ENCODE measurements around the gene OXGR1. TPM values are rescaled to one million over a fixed set of nuclear protein-coding genes. Genes with fewer than 3 reads are reported as not detected.
A peak's percentile ranks its signal among the peaks of the same experiment; 100 is the strongest.

The OXGR1 gene
- total and polyA plus RNA-seq, 7 donors = 0.03 to 0.06 (median 0.05) TPM; not detected in 4

DNA sequence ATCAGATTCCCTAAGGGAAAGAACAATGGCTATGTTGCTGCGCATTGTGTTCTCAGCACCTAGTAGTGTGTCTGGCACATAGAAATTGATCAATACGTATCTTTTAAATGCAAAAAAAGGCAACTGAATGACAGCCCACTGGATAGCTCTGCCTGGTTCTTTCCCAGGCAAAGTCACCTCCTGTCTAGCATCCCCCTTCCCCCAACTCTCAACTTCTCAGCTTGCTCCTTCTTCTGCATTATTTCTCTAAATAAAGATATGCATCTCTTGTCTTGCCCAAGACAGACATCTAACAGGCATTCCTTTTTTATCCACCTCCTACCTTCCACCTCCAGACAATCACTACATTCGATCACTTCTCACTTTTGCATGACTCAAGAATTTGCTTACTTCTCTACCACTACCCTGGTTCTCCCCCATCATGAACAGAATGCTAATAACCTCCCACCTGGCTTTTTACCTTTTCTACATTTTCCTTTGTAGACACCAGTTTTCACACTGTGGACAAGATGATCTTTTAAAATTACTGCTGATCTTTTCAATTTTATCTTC lies 26.5 kb upstream of the OXGR1 start:
- DNase-seq = no peak
- Histone ChIP-seq H3K27me3 (ENCODE audit: insufficient read depth in 3 of 3, low read length in 2 of 3) (no peaks in the 10 kb centered on the region), H3K4me3 (no peak overlapping the region), H3K4me1 (no peaks in the 10 kb centered on the region), H3K27ac (no peak overlapping the region), H3K36me3 (ENCODE audit: insufficient read depth in 1 of 2, low read depth in 1 of 2) (no peaks in the 10 kb centered on the region), H3K9me3 (no peaks in the 10 kb centered on the region)
- TF ChIP-seq, protein P1, sequence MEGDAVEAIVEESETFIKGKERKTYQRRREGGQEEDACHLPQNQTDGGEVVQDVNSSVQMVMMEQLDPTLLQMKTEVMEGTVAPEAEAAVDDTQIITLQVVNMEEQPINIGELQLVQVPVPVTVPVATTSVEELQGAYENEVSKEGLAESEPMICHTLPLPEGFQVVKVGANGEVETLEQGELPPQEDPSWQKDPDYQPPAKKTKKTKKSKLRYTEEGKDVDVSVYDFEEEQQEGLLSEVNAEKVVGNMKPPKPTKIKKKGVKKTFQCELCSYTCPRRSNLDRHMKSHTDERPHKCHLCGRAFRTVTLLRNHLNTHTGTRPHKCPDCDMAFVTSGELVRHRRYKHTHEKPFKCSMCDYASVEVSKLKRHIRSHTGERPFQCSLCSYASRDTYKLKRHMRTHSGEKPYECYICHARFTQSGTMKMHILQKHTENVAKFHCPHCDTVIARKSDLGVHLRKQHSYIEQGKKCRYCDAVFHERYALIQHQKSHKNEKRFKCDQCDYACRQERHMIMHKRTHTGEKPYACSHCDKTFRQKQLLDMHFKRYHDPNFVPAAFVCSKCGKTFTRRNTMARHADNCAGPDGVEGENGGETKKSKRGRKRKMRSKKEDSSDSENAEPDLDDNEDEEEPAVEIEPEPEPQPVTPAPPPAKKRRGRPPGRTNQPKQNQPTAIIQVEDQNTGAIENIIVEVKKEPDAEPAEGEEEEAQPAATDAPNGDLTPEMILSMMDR (IDR thresholded peaks at IDR 0.05) = no peak
- WGBS, 3 donors = 85 to 91% (median 86%) methylated on average over 3 of the region's 3 CpGs
- ATAC-seq = no peak
- intact Hi-C loops (cut with DNase I) = loop anchor here in 1 of 2 donors (5.0 kb wide), 1 partner anchor 342 kb away; no protein-coding TSS in a partner anchor

DNA sequence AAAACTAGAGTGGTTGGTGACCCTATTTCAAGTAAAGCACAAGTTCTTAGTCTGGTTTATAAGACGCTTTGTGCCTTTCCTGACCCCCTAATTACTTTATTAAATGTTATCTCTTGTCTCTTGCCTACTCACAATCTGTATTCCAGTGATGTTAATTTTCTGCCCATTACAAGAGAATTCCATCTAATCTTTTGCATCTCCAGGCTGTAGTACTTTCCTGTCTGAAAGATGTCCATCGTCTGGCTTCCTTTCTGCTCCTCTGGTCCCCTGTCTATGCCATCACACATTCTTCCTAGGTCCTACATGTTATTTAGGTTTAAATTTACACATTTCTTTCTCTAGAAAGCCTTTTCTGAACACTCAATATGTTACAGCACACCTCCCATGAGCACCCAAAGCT lies 25.9 kb upstream of the OXGR1 start:
- DNase-seq = no peak
- WGBS, 3 donors = 75 to 88% (median 80%) methylated on average over 2 of the region's 2 CpGs
- TF ChIP-seq, protein P1 (IDR thresholded peaks at IDR 0.05) = no peak
- H3K27me3 ChIP-seq (ENCODE audit: insufficient read depth in 3 of 3, low read length in 2 of 3) = no peaks in the 10 kb centered on the region
- H3K4me1 ChIP-seq = no peaks in the 10 kb centered on the region
- ATAC-seq = no peak
- no peaks in the 10 kb centered on the region for H3K9me3 ChIP-seq
- H3K27ac ChIP-seq = no peak overlapping the region
- intact Hi-C loops (cut with DNase I) = loop anchor here in 1 of 2 donors (5.0 kb wide), 1 partner anchor 342 kb away; no protein-coding TSS in a partner anchor
- H3K4me3 ChIP-seq = no peak overlapping the region
- H3K36me3 ChIP-seq (ENCODE audit: insufficient read depth in 1 of 2, low read depth in 1 of 2) = no peaks in the 10 kb centered on the region

DNA sequence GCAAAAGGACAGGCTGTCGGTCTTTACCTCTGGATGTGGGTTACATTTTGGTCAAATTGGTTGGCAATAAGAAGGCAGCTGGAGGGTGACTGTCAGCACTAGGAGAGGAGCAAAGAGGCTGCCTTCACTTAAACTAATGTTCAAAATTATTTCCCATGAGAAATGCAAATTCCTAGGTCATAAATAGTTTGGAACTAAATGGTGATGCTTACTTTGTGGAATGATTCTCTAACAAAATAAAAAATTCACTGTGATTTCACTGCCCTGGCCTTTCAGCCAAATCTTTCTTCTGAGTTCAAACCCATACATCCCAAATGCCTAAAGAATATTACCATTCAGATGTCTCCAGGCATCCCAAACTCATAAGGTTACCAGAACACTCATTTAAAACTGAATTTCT lies 25.0 kb upstream of the OXGR1 start:
- intact Hi-C loops (cut with DNase I) = loop anchor here in 1 of 2 donors (5.0 to 10.0 kb wide), 2 partner anchors 636 to 783 kb away; no protein-coding TSS in a partner anchor
- no peak overlapping the region for H3K4me3 ChIP-seq
- DNase-seq = no peak
- ATAC-seq = no peak
- no peaks in the 10 kb centered on the region for H3K4me1 ChIP-seq
- no peaks in the 10 kb centered on the region for H3K36me3 ChIP-seq (ENCODE audit: insufficient read depth in 1 of 2, low read depth in 1 of 2)
- WGBS, 3 donors = 65 to 72% (median 67%) methylated on average over 1 of the region's 1 CpG
- H3K27me3 ChIP-seq (ENCODE audit: insufficient read depth in 3 of 3, low read length in 2 of 3) = no peaks in the 10 kb centered on the region
- TF ChIP-seq, protein P1 (IDR thresholded peaks at IDR 0.05) = no peak
- no peak overlapping the region for H3K27ac ChIP-seq
- no peaks in the 10 kb centered on the region for H3K9me3 ChIP-seq

DNA sequence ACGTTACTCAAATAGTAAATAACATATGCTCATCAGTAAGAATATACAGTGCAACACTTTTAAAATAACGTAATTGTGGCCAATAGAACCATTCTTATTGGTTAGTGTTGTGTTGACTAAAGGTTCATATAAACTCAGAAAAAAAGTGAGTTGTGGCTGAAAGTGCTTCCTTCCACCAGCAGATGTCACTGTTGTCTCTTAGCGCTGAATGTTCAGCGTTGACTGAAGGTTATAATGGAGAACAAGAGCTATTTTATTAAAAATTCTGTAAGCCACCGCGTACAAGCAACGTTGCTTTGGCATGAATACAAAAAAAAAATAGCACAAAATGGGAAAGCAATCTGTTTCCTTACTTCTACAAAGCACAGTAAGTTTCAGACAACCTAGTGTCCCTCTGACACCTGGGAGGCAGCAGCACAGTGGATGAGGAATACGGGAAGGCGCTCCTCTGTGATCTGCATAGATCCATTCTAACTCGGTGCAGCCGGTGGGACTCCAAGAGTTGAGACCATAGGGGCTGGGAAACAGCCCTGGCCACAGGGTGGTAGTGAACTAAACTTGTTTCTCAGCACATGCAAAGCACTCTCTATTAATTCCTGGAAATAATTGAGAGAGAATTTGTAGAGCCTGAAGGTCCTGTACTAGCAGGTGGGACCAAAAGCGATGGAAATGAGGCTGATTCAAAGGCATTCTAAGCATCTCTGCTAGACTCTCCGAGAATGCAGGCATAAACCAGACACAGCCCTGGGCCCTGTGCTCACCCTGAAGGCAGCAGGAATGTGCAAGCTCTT lies 23.9 kb upstream of the OXGR1 start:
- ATAC-seq = peak in 1 of 4 donors; percentile 76
- TF ChIP-seq, protein P1 (IDR thresholded peaks at IDR 0.05) = peak; percentile 87
- 17 to 18% (median 17%) methylated on average over 13 of the region's 13 CpGs for WGBS, 3 donors
- intact Hi-C loops (cut with DNase I) = loop anchor here in 1 of 2 donors (5.0 to 10.0 kb wide), 2 partner anchors 637 to 784 kb away; no protein-coding TSS in a partner anchor
- no peaks in the 10 kb centered on the region for H3K27me3 ChIP-seq (ENCODE audit: insufficient read depth in 3 of 3, low read length in 2 of 3)
- H3K4me3 ChIP-seq = no peak overlapping the region
- H3K36me3 ChIP-seq (ENCODE audit: insufficient read depth in 1 of 2, low read depth in 1 of 2) = no peaks in the 10 kb centered on the region
- H3K27ac ChIP-seq = no peak overlapping the region
- no peak for DNase-seq
- no peaks in the 10 kb centered on the region for H3K4me1 ChIP-seq
- H3K9me3 ChIP-seq = no peaks in the 10 kb centered on the region

All from psoas muscle (tissue), 8 donors.